ENCODE measurements around the gene TRAPPC3.

- TF ChIP-seq POLR2A (IDR thresholded peaks at IDR 0.05): no peak
- TF ChIP-seq POLR2AphosphoS5 (IDR thresholded peaks at IDR 0.05): no peak
- TF ChIP-seq EP300 (IDR thresholded peaks at IDR 0.05; ENCODE audit: low read depth): no peak
- TF ChIP-seq CTCF (IDR thresholded peaks at IDR 0.05): no peak
Observed at GRCh38 chr1:36182734-36183133, 33.4 kb upstream of the TRAPPC3 start.

All from transverse colon (tissue), 4 donors.